A673 (cell line): Measurements from ENCODE around the gene TMED10.

ENCODE experiments used
- CTCF ChIP-seq: fragments of 300-800, 200-600 bp; sonication (generic); conservative IDR thresholded peaks from 2 replicates; pipeline ENCODE4 v1.5.1; 2017; ENCODE audit warnings: low read depth, mild to moderate bottlenecking, antibody characterized with exemption, low read length, moderate library complexity, mixed read lengths
- EZH2 ChIP-seq: fragments of 200-600 bp; sonication (generic); IDR thresholded peaks from 2 replicates; pipeline ENCODE4 v1.6.1; 2017; ENCODE audit warnings: borderline replicate concordance, low read depth, mild to moderate bottlenecking, mixed read lengths, antibody characterized with exemption, low read length; ENCODE audit not compliant: poor library complexity, severe bottlenecking

- TF ChIP-seq CTCF (no peak), EZH2 (no peak)
These were observed 42.8 kb downstream of the TMED10 start for GRCh38 chr14:75133597-75133996.
